HEK293T (cell line): Measurements from ENCODE around the gene KCNK2.

Experiments
- CTCF ChIA-PET: fragments of 350-600 bp; formaldehyde crosslinking; extraction: SDS; loops from one replicate; lab custom pipeline; 2021; ENCODE audit warnings: antibody characterized with exemption, inconsistent platforms; lab: Yijun Ruan, JAX
- POLR2A ChIA-PET: fragments of 350-600 bp; formaldehyde crosslinking; extraction: SDS; loops from one replicate; lab custom pipeline; 2020; ENCODE audit warnings: antibody characterized with exemption, inconsistent platforms; lab: Yijun Ruan, JAX
- DNase-seq: peaks from one replicate; pipeline ENCODE4 v3.0.0; 2012; ENCODE audit warnings: mixed read lengths; ENCODE audit errors: extremely low spot score
- ARNT ChIP-seq: fragments of 450-650 bp; IDR thresholded peaks from 2 replicates; pipeline ENCODE4 v1.6.1; 2017; ENCODE audit warnings: mild to moderate bottlenecking
- BHLHE40 ChIP-seq: fragments of 450-650 bp; IDR thresholded peaks from 2 replicates; pipeline ENCODE4 v1.6.1; 2016; ENCODE audit warnings: mild to moderate bottlenecking, moderate library complexity, borderline replicate concordance
- CTBP1 ChIP-seq: fragments of 450-650 bp; IDR thresholded peaks from 2 replicates; pipeline ENCODE4 v1.6.1; 2016; ENCODE audit warnings: borderline replicate concordance
- ELF4 ChIP-seq: fragments of 450-650 bp; IDR thresholded peaks from 2 replicates; pipeline ENCODE4 v1.6.1; 2017; ENCODE audit warnings: antibody characterized with exemption
- FOXA1 ChIP-seq: fragments of 450-650 bp; IDR thresholded peaks from 2 replicates; pipeline ENCODE4 v1.6.1; 2016; ENCODE audit warnings: mild to moderate bottlenecking
- FOXK2 ChIP-seq: fragments of 450-650 bp; IDR thresholded peaks from 2 replicates; pipeline ENCODE4 v1.6.1; 2016; ENCODE audit warnings: mild to moderate bottlenecking
- FOXM1 ChIP-seq: fragments of 450-650 bp; IDR thresholded peaks from 2 replicates; pipeline ENCODE4 v1.6.1; 2017; ENCODE audit warnings: mild to moderate bottlenecking, borderline replicate concordance
- HDGF ChIP-seq: fragments of 450-650 bp; IDR thresholded peaks from 2 replicates; pipeline ENCODE4 v1.6.1; 2017; ENCODE audit warnings: antibody characterized with exemption, borderline replicate concordance
- L3MBTL2 ChIP-seq: fragments of 450-650 bp; conservative IDR thresholded peaks from 2 replicates; pipeline ENCODE4 v1.6.1; 2016; ENCODE audit warnings: mild to moderate bottlenecking
- LEF1 ChIP-seq: fragments of 450-650 bp; IDR thresholded peaks from 2 replicates; pipeline ENCODE4 v1.6.1; 2017; ENCODE audit warnings: mild to moderate bottlenecking, borderline replicate concordance
- NFRKB ChIP-seq: fragments of 450-650 bp; IDR thresholded peaks from 2 replicates; pipeline ENCODE4 v1.6.1; 2016; ENCODE audit warnings: mild to moderate bottlenecking, moderate library complexity
- PKNOX1 ChIP-seq: fragments of 450-650 bp; IDR thresholded peaks from 2 replicates; pipeline ENCODE4 v1.6.1; 2016
- SP1 ChIP-seq: fragments of 450-650 bp; IDR thresholded peaks from 2 replicates; pipeline ENCODE4 v1.6.1; 2017
- SUZ12 ChIP-seq: fragments of 450-650 bp; IDR thresholded peaks from 2 replicates; pipeline ENCODE4 v1.6.1; 2016; ENCODE audit warnings: mild to moderate bottlenecking
- TARDBP ChIP-seq: fragments of 450-650 bp; IDR thresholded peaks from 2 replicates; pipeline ENCODE4 v1.6.1; 2016
- ZNF384 ChIP-seq: fragments of 450-650 bp; IDR thresholded peaks from 2 replicates; pipeline ENCODE4 v1.6.1; 2016

KCNK2 gene

GRCh38 chr1:215166886-215167285 is 84.3 kb downstream of the KCNK2 start:
- ChIA-PET POLR2A (no interaction called here), CTCF (no interaction called here)
- TF ChIP-seq TARDBP (no peak), SUZ12 (no peak), LEF1 (no peak), NFRKB (no peak), BHLHE40 (no peak), SP1 (no peak), FOXM1 (no peak), HDGF (no peak), CTBP1 (no peak), ELF4 (no peak), FOXK2 (no peak), ARNT (no peak), FOXA1 (no peak), ZNF384 (no peak), PKNOX1 (no peak), L3MBTL2 (no peak)
- no peak for DNase-seq

GRCh38 chr1:215181518-215181917 is 99.0 kb downstream of the KCNK2 start:
- ChIA-PET POLR2A (no interaction called here), CTCF (no interaction called here)
- DNase-seq: no peak
- TF ChIP-seq TARDBP: no peak

DNA sequence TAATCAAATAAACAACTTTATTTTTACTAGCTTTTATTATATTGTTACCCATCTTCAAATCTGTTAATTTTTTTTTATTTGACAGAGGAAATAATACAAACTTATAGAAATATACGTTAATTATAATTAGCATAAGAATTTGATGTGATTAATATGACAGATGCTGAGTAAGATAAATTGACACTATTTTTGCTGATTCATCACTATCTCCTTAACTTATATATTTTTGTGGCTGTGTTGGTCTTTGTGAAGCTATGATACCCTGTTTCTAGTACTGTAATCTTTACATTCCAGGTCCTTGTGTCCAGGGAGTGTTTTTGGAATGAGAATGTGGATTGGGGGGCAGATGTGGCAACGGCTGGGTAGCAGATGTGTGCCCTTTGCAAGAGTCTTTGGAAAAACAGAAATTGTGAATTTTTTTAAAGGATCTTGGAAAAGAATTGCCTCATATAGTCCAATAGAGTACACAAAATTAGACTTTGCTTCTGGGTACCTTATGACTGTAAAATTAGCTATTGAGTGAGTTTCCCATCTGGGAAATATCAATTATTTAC is 102.6 kb downstream of the KCNK2 start:
- ChIA-PET POLR2A (no interaction called here), CTCF (no interaction called here)
- TF ChIP-seq BHLHE40 (no peak), ZNF384 (no peak), FOXA1 (no peak), SP1 (no peak), FOXK2 (no peak), FOXM1 (no peak), ELF4 (no peak), NFRKB (no peak), SUZ12 (no peak)
- no peak for DNase-seq

DNA sequence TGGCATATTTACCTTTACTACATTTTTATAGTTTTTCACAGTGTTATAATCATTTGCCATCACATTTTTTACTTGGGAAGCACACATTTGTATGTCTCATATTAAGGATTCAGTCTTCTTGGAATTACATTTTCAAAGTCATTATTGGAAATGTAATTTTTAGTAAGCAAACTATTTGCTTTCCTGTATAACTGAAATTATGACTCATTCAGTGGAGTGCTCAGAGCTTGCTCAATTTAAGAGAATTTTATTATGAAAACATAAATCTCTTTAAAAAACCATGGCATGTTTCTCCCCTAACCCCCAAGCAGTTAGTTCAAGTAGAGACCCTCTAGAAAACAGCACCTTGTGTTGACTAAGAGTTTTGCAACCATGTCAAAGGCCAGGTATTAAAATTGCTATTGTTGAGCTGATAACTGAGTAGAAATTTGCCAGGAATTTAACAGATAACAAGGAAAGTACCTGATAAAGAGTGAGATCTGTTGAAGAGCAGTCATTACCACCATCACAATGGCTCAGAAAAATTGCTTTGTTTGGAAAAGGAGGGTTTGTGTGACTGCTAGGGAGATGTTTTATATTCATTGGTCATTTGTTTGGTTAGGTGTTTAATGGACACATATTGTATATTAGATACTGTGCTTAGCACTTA is 105.9 kb downstream of the KCNK2 start:
- POLR2A ChIA-PET: no interaction called here
- no peak for DNase-seq
- CTCF ChIA-PET: no interaction called here
- TF ChIP-seq PKNOX1 (no peak), HDGF (no peak), BHLHE40 (no peak), SUZ12 (no peak)

DNA sequence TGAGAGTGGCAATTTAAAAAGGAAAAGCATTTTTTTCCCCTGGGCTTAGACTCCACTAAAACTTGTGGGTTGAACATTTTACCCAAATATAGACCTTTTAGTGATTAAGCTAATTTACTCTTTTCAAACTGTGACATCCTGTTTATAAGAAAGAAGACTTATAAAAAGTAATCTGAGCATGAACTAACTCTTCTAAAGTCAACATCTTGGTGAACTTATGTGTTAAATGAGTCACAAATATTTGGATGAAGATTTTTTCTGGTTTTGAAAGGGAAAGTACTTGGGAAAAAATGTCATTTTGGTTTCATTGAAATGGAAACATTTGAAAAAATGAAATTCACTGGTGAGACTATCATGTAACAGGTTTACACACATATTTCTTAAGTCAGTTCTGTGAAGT is 109.8 kb downstream of the KCNK2 start:
- POLR2A ChIA-PET: no interaction called here
- CTCF ChIA-PET: no interaction called here
- TF ChIP-seq FOXA1 (no peak), LEF1 (no peak), ELF4 (no peak), HDGF (no peak), L3MBTL2 (no peak), NFRKB (no peak), TARDBP (no peak), FOXM1 (no peak), FOXK2 (no peak), CTBP1 (no peak), ZNF384 (no peak), ARNT (no peak), PKNOX1 (no peak), SUZ12 (no peak), BHLHE40 (no peak)
- no peak for DNase-seq

GRCh38 chr1:215198021-215198420 is 115.5 kb downstream of the KCNK2 start:
- ChIA-PET POLR2A (no interaction called here), CTCF (no interaction called here)
- DNase-seq: no peak
- TF ChIP-seq SUZ12: no peak
- no peak for TF ChIP-seq PKNOX1
- TF ChIP-seq HDGF: no peak
- TF ChIP-seq FOXM1: no peak
- TF ChIP-seq CTBP1: no peak
- TF ChIP-seq NFRKB: no peak
- TF ChIP-seq ZNF384: no peak
- no peak for TF ChIP-seq FOXA1
- no peak for TF ChIP-seq SP1
- TF ChIP-seq FOXK2: no peak
- no peak for TF ChIP-seq ARNT
- TF ChIP-seq ELF4: no peak
